ENCODE measurements around the gene MORF4L1. TPM values are rescaled to one million over a fixed set of nuclear protein-coding genes. Genes with fewer than 3 reads are reported as not detected.

The MORF4L1 gene
- total and polyA plus RNA-seq, 10 of the 15 experiments (the other 5 are each of a cell fraction or from before 2014, with no cell fraction given): 113 to 636 (median 229) TPM

DNA sequence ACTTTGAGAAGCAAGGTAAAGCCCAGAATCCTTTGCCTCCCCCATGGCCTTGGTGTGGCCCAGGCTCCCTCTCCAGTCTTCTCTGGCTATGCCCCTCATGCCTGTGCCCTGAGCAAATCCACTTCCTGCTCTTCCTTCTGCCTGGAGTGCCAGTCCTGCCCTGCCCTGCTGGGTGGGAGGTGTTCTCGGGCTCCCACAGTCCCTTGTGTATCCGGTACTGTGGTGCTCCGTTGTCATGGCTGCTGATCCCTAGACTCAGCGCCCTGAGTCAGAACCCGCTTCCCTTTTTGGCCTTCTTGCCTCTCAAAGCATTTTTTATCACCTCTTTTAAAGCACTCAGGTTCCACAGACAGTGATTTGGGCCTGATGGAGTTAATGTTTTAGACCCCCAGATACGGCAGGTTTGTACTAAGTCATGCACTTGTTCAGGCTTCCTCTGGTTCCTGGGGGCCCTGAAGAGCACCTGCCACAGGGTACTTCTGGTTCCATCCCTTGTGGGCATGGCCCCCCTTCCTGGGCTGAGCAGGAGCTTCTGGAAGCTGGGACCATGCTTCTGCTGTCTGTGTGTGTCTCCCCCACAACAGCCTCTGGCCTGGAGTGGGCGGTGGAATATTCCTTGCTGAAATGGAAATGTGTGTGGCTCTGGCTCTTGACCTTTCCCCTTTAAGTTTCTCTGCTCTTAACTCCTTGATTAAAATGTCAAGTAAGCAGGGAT, 31.9 kb upstream of the MORF4L1 start (continued):
- TF ChIP-seq RFX5 (IDR thresholded peaks at IDR 0.05; ENCODE audit: low read depth, low read length) (no peak), LARP7 (IDR thresholded peaks at IDR 0.05) (no peak), IKZF2 (IDR thresholded peaks at IDR 0.05) (peak; percentile 53 to 55; a peak in 2 of 4 replicates), RUNX3 (IDR thresholded peaks at IDR 0.05; ENCODE audit: low read length) (peak; percentile 25; the same call in 1 of the 2 replicates), JUNB (IDR thresholded peaks at IDR 0.05) (peak; percentile 20; the same call in 1 of the 2 replicates), CEBPB (IDR thresholded peaks at IDR 0.05; ENCODE audit: borderline replicate concordance in 1 of 2, low read depth in 2 of 2, low read length in 2 of 2) (no peak), SUPT20H (IDR thresholded peaks at IDR 0.05; ENCODE audit: borderline replicate concordance, control insufficient read depth, low read depth, low read length) (no peak)
- TF ChIP-seq, protein P1, sequence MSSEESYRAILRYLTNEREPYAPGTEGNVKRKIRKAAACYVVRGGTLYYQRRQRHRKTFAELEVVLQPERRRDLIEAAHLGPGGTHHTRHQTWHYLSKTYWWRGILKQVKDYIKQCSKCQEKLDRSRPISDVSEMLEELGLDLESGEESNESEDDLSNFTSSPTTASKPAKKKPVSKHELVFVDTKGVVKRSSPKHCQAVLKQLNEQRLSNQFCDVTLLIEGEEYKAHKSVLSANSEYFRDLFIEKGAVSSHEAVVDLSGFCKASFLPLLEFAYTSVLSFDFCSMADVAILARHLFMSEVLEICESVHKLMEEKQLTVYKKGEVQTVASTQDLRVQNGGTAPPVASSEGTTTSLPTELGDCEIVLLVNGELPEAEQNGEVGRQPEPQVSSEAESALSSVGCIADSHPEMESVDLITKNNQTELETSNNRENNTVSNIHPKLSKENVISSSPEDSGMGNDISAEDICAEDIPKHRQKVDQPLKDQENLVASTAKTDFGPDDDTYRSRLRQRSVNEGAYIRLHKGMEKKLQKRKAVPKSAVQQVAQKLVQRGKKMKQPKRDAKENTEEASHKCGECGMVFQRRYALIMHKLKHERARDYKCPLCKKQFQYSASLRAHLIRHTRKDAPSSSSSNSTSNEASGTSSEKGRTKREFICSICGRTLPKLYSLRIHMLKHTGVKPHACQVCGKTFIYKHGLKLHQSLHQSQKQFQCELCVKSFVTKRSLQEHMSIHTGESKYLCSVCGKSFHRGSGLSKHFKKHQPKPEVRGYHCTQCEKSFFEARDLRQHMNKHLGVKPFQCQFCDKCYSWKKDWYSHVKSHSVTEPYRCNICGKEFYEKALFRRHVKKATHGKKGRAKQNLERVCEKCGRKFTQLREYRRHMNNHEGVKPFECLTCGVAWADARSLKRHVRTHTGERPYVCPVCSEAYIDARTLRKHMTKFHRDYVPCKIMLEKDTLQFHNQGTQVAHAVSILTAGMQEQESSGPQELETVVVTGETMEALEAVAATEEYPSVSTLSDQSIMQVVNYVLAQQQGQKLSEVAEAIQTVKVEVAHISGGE (CRISPR knock-in tag; IDR thresholded peaks at IDR 0.05): no peak

DNA sequence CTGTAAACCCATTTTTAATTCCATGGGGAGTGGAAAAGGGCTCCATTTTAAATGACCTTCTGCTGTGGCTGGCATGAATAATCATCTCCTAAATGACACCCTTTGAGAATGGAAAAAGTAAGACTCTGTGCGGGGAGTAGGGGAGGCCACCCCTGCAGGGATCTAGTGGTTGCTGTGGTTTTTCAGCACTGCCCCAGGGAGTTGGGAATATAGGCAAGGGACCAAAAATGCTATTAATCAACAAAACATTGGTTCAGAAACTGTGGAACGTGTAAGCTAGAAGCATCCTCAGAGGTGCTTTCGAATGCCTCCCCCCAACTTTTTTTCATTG, 31.3 kb upstream of the MORF4L1 start:
- 0% methylated on average over 3 of the region's 3 CpGs for WGBS (ENCODE audit: insufficient coverage, insufficient replicate concordance, low lambda C conversion rate, missing lambda C conversion rate)
- ChIA-PET RAD21 (ENCODE audit: unreplicated experiment) (interaction anchor here (1.4 to 1.6 kb wide), 4 partner anchors 30 to 99 kb away, joined by 3 to 8 read pairs (median 4); partner anchors contain the start of gene ADAMTS7), POLR2A (interaction anchor here (1.5 kb wide), 1 partner anchor 32 kb away, joined by 6 read pairs; no protein-coding TSS in a partner anchor), CTCF (interaction anchor here (1.0 to 3.1 kb wide), 2 partner anchors 19 to 31 kb away, joined by 4 to 15 read pairs; no protein-coding TSS in a partner anchor), SMC1A (ENCODE audit: uncharacterized antibody, unreplicated experiment) (no interaction called here)
- intact Hi-C loops (cut with micrococcal nuclease; ENCODE audit: unreplicated experiment) (no loop called here), in situ Hi-C loops (cut with MboI) (no loop called here)
- peak overlapping the region; percentile 40 for H3K4me2 ChIP-seq (ENCODE audit: control insufficient read depth, insufficient read depth)
- H3K4me3 ChIP-seq: no peak overlapping the region
- BruUV-seq (replicated peaks): no TSS peak
- H3K36me3 ChIP-seq (ENCODE audit: control insufficient read depth in 2 of 2, insufficient read depth in 2 of 2, low read length in 1 of 2): no peaks in the 10 kb centered on the region
- peak overlapping the region; percentile 89 for H3K27ac ChIP-seq (ENCODE audit: control insufficient read depth, insufficient read depth)
- no peak overlapping the region for H3K9ac ChIP-seq (ENCODE audit: control insufficient read depth, insufficient read depth, low read length)
- no peak for ATAC-seq
- no peaks in the 10 kb centered on the region for H3K27me3 ChIP-seq (replicated peaks in 1 of 2; ENCODE audit: control insufficient read depth in 2 of 2, insufficient read depth in 2 of 2, low read length in 1 of 2)
- DNase-seq (ENCODE audit: low read depth, low spot score): no peak
- TF ChIP-seq IRF4 (IDR thresholded peaks at IDR 0.05; ENCODE audit: low read depth, low read length) (no peak), POLR2AphosphoS2 (IDR thresholded peaks at IDR 0.05; ENCODE audit: low read depth, low read length) (no peak), ZNF384 (IDR thresholded peaks at IDR 0.05; ENCODE audit: borderline replicate concordance, low read depth, low read length) (no peak), ASH2L (IDR thresholded peaks at IDR 0.05; ENCODE audit: borderline replicate concordance, low read depth) (no peak), HCFC1 (IDR thresholded peaks at IDR 0.05; ENCODE audit: low read length) (no peak), SREBF1 (IDR thresholded peaks at IDR 0.05; ENCODE audit: low read length) (no peak), PAX5 (IDR thresholded peaks at IDR 0.05; ENCODE audit: borderline replicate concordance, low read depth, low read length) (no peak), NBN (IDR thresholded peaks at IDR 0.05) (no peak), MTA2 (IDR thresholded peaks at IDR 0.05; ENCODE audit: low read depth) (no peak), RFX5 (IDR thresholded peaks at IDR 0.05; ENCODE audit: low read depth, low read length) (no peak), NFXL1 (IDR thresholded peaks at IDR 0.05; ENCODE audit: borderline replicate concordance) (no peak)
- TF ChIP-seq, protein P2, sequence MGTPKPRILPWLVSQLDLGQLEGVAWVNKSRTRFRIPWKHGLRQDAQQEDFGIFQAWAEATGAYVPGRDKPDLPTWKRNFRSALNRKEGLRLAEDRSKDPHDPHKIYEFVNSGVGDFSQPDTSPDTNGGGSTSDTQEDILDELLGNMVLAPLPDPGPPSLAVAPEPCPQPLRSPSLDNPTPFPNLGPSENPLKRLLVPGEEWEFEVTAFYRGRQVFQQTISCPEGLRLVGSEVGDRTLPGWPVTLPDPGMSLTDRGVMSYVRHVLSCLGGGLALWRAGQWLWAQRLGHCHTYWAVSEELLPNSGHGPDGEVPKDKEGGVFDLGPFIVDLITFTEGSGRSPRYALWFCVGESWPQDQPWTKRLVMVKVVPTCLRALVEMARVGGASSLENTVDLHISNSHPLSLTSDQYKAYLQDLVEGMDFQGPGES (IDR thresholded peaks at IDR 0.05): no peak
- no peaks in the 10 kb centered on the region for H3K9me3 ChIP-seq (replicated peaks; ENCODE audit: control insufficient read depth, insufficient read depth, low read length)
- peaks cover 36% of the 10 kb centered on the region for H3K4me1 ChIP-seq (ENCODE audit: control insufficient read depth, insufficient read depth, low read length)
- peak overlapping the region; percentile 24; the same call in 1 of the 2 replicates for H2AFZ ChIP-seq (ENCODE audit: control insufficient read depth, low read depth, low read length)
- no peak for FAIRE-seq
- H4K20me1 ChIP-seq (ENCODE audit: control insufficient read depth, insufficient read depth): no peaks in the 10 kb centered on the region
- no peaks in the 10 kb centered on the region for H3K79me2 ChIP-seq (ENCODE audit: control insufficient read depth, insufficient read depth, low read length)

Measured in GM12878 (cell line).